Measurements from ENCODE around the gene GNB5.
"Not testable (repeated sequence)": the region's sequence is repeated elsewhere in the genome, so short reads cannot be mapped to it uniquely, and the experiment has no call there.

Gene GNB5

GRCh38 chr15:52206446-52206845, 15.3 kb upstream of the GNB5 start:
- DNase-seq: no peak

DNA sequence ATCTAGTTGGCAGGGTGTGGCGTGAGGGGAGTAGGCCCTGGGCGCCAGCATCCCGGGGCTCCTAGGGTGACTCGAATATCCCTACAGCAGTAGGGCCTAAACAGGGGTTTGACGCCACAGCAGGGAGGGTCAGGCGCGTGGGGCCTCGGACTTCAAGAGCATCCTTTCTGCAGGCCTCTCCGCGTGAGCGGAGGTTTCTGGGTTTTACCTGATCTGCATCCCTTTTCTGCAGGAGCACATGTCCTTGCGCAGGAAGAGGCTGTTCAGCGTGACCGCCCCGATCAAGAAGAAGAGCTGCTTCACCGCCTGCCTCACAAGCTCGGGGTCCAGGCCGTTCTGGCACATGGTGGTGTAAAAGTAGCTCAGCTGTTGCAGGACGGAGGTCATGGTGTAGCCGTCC, 13.5 kb upstream of the GNB5 start:
- no peak for DNase-seq

GRCh38 chr15:52200831-52201365, 9.7 kb upstream of the GNB5 start:
- no peak for DNase-seq

GRCh38 chr15:52199271-52199670, 8.1 kb upstream of the GNB5 start:
- no peak for DNase-seq

DNA sequence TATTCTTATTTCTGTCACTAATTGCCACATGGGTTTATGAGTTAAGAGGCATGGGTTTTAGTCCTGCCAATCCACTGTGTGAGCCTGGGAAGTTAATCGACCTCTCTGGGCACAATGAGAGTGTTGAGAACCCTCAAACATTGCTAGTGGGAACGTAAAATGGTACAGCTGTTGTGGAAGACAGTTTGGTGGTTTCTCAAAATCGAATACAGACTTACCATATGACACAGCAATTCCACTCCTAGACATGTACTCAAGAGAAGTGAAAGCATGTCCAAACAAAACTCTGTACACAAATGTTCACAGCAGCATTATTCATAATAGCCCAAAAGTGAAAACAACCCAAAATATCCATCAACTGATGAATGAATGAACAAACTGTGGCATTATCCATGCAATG, 5.7 kb upstream of the GNB5 start:
- DNase-seq: peak in 1 of 5 experiments; percentile 11

DNA sequence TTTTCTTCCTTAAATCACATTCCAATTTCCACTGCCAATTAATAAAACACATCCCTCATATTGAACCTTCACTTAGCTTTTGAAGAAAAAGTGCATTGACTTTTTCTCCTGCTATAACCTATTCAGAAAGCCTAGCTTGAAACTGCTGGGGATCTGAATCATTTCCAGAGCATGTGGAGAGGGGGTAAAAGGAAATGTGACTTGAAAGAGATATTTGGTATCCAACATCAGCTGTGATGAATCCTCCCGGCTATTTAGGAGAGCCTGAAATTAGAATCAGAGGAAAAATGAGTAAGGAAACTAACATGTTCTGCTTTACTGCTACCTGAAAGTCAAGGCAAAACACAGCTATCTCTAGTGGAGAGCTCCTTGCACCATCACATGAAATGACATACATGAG, 2.6 kb upstream of the GNB5 start:
- DNase-seq: no peak

GRCh38 chr15:52193321-52193720, 2.1 kb upstream of the GNB5 start:
- no peak for DNase-seq

- no peak for DNase-seq
These were observed 4.3 kb downstream of the GNB5 start for GRCh38 chr15:52186651-52187486.

DNA sequence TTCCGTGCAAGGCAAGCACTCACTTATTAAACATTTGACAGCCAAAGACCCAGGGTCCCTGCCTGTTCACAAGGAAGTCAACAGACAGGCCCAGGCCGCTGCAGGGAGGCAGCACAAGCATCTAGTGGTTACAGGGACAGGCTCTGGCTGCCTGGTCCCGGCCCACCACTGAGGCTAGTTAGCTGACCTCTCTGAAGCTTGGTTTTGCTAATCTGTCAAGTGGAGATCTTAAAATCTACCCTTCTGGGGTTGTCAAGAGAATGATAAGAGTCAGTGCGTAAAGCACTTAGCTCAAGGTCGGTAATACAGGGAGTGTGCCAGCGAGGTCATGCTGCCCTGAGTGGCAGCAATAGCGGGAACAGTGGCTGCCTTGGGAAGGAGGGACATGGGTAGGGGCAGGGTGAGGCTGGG, 6.0 kb downstream of the GNB5 start:
- no peak for DNase-seq

DNA sequence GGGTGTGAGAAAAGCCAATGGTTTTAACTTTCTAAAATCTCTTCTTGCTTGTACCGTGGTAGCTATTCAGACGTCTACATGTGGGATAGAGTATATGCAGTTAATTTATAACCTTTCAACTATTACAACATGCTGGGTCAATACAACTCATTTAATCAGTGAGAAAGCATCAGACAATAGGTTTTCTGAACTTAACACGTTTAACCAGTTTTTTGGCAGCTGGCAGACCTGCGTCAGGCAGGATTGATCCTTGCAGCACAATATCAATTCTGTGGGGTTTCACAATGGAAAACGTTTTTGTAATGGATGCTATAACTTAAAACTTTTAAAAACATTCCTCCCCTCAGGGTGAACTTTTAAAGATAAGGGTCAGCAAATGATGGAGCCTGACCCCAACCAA, 6.5 kb downstream of the GNB5 start:
- DNase-seq: no peak

- peak in 1 of 5 experiments; percentile 31 for DNase-seq
These were observed 7.5 kb downstream of the GNB5 start for GRCh38 chr15:52183562-52184173.

DNA sequence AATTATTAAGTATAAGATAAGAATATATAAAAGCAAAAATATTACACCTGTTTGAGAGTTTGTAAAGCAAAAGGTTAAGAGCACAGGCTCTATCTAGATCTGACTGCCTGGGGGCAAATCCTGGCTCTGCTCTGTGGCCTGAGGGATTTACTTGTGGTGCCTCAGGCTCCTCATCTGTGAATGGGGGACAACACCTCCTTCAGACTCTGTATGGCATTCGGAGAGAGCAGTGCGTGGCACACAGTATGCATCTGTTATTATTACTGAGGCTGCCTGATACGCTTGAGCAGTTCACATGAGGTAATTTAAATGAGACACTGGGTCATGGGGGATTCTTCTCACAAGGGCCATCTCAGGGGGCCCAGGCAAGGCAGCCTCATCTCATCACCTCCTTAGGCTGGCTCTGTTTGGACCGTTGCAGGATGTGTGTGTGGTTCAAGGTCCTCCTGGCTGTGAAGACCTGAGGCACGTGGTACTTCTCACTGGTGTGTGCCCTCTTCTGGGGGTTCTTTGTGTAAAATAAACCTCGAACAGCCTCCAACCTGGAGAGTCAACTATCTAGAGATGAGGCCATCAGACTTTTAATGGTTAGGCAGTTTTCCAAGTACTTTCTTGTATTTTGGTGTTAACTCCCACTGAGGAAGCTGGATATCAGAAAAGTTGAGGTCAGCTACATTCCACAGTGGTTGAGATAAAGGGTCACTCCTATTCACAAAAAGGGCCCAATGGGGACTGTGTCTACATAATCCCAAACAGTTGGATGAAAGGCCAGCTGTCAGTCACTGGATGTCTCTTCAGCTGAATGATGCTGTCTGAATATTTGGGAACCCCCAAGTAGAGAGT, 9.0 kb downstream of the GNB5 start:
- peak in 1 of 5 experiments; percentile 26 for DNase-seq

- no peak for DNase-seq
These were observed 10.2 kb downstream of the GNB5 start for GRCh38 chr15:52180851-52181450.

GRCh38 chr15:52180196-52180835, 10.9 kb downstream of the GNB5 start:
- DNase-seq: peak in 4 of 5 experiments; percentile 18 to 79 (median 54)

GRCh38 chr15:52179278-52180195, 11.7 kb downstream of the GNB5 start:
- DNase-seq: peak; percentile 72 to 96 (median 84)

DNA sequence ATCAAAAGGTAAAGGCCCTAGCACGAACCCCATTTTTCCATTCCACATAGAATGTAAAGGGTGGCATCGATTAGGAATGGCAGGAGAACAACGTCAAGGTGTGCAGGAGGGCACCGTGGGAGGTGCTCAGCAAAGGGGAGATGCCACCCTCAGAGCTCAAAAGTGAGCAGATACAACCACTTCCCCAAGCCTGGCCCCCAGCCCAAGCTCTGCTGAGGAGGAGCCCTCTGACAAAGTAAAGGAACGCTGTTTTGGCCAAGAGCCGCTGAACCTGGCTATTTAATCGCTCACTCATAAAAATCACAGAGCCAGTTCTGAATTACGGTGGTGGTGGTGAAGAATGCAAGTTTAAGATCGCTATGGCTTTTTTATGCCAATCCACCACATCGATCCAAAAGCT, 12.4 kb downstream of the GNB5 start:
- peak in 1 of 5 experiments; percentile 15 for DNase-seq

GRCh38 chr15:52172869-52173268, 18.3 kb downstream of the GNB5 start:
- DNase-seq: no peak

DNA sequence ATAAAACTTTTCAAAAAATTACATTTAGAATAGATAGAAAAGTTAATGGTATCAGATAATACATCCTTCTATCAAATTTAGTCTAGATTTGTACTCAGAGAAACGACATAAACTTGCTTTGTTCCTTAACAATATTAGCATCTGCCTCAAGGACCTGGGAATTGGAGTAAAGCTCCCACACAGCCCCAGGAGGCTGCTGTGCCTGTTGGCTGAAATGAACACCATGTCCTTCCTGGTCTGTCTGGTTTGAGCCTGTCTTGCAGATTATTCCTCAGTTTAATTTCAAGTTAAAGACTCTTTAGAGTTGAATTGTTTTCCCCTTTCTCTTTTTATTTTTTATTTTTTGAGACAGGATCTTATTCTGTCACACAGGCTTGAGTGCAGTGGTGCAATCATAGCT, 19.4 kb downstream of the GNB5 start:
- no peak for DNase-seq

DNA sequence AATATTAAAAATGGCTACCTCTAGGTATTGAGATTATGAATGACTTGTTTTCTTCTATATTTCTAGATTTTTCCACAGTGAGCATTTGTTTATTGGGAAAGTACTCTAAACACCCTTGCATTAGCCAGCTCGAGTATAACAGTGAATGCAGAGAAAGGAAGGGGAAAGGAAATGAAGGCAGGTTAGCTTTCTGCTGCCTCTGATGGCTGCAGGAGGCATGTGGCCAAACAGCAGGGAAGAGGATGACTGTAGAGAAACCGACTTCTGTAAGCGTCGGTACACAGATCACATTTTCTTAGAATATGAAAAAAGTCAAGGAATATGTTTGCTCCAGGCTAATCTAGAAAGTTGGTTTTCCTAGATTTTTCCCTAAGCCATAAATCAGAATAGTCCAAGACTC, 19.8 kb downstream of the GNB5 start:
- DNase-seq: peak in 1 of 5 experiments; percentile 51

GRCh38 chr15:52170199-52170598, 21.0 kb downstream of the GNB5 start:
- not testable (repeated sequence) for DNase-seq

All from T-helper 2 cell (primary cell).